Astrocyte (in vitro differentiated cells and primary cell): ENCODE measurements around the gene ANK3. TPM values are rescaled to one million over a fixed set of nuclear protein-coding genes. Genes with fewer than 3 reads are reported as not detected.

Source experiments
- DNase-seq: peaks from one replicate; pipeline ENCODE4 v3.0.0-alpha.2; 2010; ENCODE audit warnings: low read depth
- FAIRE-seq: peaks from 2 replicates; lab custom pipeline; 2011; peaks lifted over from hg19 to GRCh38; lab: Jason Lieb, UNC
- H2AFZ ChIP-seq: 2 replicates; pipeline ENCODE4 v1.6.0; 2012; ENCODE audit warnings: low read depth, low read length, inconsistent platforms
- H3K27ac ChIP-seq: 2 replicates; pipeline ENCODE4 v1.5.1; 2011; ENCODE audit warnings: low read depth, low read length, inconsistent platforms
- H3K27me3 ChIP-seq: 2 replicates; pipeline ENCODE4 v1.6.0; 2011; ENCODE audit warnings: low read length, inconsistent platforms; ENCODE audit not compliant: insufficient read depth
- H3K36me3 ChIP-seq: 2 replicates; pipeline ENCODE4 v1.5.1; 2011; ENCODE audit warnings: low read length, inconsistent platforms; ENCODE audit not compliant: insufficient read depth
- H3K4me1 ChIP-seq: 2 replicates; pipeline ENCODE4 v1.5.1; 2011; ENCODE audit warnings: low read length, inconsistent platforms; ENCODE audit not compliant: insufficient read depth
- H3K4me2 ChIP-seq: 2 replicates; pipeline ENCODE4 v1.6.0; 2012; ENCODE audit warnings: low read length, inconsistent platforms
- H3K4me3 ChIP-seq: 2 replicates; pipeline ENCODE4 v1.5.1; 2011; ENCODE audit warnings: low read depth, mild to moderate bottlenecking, low read length, inconsistent platforms; ENCODE audit not compliant: insufficient read depth
- H3K79me2 ChIP-seq: 2 replicates; pipeline ENCODE4 v1.6.0; 2012; ENCODE audit warnings: mild to moderate bottlenecking, low read length, inconsistent platforms; ENCODE audit not compliant: insufficient read depth
- H3K9ac ChIP-seq: 2 replicates; pipeline ENCODE4 v1.6.0; 2012; ENCODE audit warnings: mild to moderate bottlenecking, low read length, inconsistent platforms
- H3K9me3 ChIP-seq: 2 replicates; pipeline ENCODE4 v1.5.1; 2012; ENCODE audit warnings: low read depth, mild to moderate bottlenecking, low read length, inconsistent platforms; ENCODE audit not compliant: insufficient read depth
- H4K20me1 ChIP-seq: 2 replicates; pipeline ENCODE4 v1.6.0; 2012; ENCODE audit warnings: low read length, inconsistent platforms; ENCODE audit not compliant: insufficient read depth
- H3K27ac Mint-ChIP-seq: one replicate; pipeline ENCODE4 v1.8.0; 2021; ENCODE audit warnings: mild to moderate bottlenecking, mixed read lengths; ENCODE audit not compliant: unreplicated experiment
- H3K27me3 Mint-ChIP-seq: one replicate; pipeline ENCODE4 v1.8.0; 2021; ENCODE audit warnings: low read depth, mixed read lengths; ENCODE audit not compliant: unreplicated experiment
- H3K36me3 Mint-ChIP-seq: one replicate; pipeline ENCODE4 v1.8.0; 2021; ENCODE audit warnings: low read depth, mixed read lengths; ENCODE audit not compliant: unreplicated experiment
- H3K4me1 Mint-ChIP-seq: one replicate; pipeline ENCODE4 v1.8.0; 2021; ENCODE audit warnings: low read depth, mixed read lengths; ENCODE audit not compliant: unreplicated experiment
- H3K4me3 Mint-ChIP-seq: one replicate; pipeline ENCODE4 v1.8.0; 2021; ENCODE audit warnings: mild to moderate bottlenecking, moderate library complexity, mixed read lengths; ENCODE audit not compliant: unreplicated experiment
- H3K9me3 Mint-ChIP-seq: one replicate; pipeline ENCODE4 v1.8.0; 2021; ENCODE audit warnings: mild to moderate bottlenecking, mixed read lengths; ENCODE audit not compliant: unreplicated experiment
- EZH2 ChIP-seq: IDR thresholded peaks from 2 replicates; pipeline ENCODE4 v1.6.1; 2012; ENCODE audit warnings: mild to moderate bottlenecking, low read length, inconsistent platforms; ENCODE audit not compliant: insufficient read depth
- total RNA-seq: library from RNA; stranded (reverse); gene quantifications from 2 replicates; pipeline ENCODE4 v1.2.1, GENCODE V29; 2021
- TF ChIP-seq, protein P1 (sequence below): IDR thresholded peaks from 2 replicates; pipeline ENCODE4 v1.5.1; 2011; ENCODE audit warnings: low read depth, mild to moderate bottlenecking, inconsistent platforms, low read length, moderate library complexity; ENCODE audit not compliant: insufficient read depth

Gene ANK3
- total RNA-seq, 1 donor from 2014 or later = 21.1 TPM

DNA sequence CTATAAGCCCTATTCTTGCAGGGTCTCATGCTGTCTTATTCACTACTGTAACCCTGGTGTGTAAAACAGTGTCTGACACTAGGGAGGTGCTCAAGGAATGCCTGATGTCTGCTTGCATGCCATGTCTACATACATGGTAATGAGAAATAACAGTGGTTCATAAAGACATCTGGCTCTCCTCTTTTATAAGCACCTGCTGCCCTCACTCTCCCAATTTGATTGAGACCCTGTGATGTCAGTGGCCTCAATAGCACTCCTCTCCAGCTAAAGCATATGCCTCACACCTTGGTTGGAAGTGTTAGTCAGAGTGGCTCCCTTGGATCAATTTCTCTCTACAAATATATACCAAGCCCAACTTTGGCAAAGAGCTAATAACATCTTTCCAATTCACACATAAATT, 30.6 kb downstream of the ANK3 start:
- Mint-ChIP-seq H3K27ac (no peak overlapping the region), H3K9me3 (no peaks in the 10 kb centered on the region), H3K27me3 (peaks cover 3% of the 10 kb centered on the region), H3K4me3 (no peak overlapping the region), H3K4me1 (peaks cover 3% of the 10 kb centered on the region), H3K36me3 (no peaks in the 10 kb centered on the region)
- no peaks in the 10 kb centered on the region for H3K79me2 ChIP-seq
- no peaks in the 10 kb centered on the region for H3K9me3 ChIP-seq
- DNase-seq = no peak
- no peaks in the 10 kb centered on the region for H4K20me1 ChIP-seq
- TF ChIP-seq, protein P1, sequence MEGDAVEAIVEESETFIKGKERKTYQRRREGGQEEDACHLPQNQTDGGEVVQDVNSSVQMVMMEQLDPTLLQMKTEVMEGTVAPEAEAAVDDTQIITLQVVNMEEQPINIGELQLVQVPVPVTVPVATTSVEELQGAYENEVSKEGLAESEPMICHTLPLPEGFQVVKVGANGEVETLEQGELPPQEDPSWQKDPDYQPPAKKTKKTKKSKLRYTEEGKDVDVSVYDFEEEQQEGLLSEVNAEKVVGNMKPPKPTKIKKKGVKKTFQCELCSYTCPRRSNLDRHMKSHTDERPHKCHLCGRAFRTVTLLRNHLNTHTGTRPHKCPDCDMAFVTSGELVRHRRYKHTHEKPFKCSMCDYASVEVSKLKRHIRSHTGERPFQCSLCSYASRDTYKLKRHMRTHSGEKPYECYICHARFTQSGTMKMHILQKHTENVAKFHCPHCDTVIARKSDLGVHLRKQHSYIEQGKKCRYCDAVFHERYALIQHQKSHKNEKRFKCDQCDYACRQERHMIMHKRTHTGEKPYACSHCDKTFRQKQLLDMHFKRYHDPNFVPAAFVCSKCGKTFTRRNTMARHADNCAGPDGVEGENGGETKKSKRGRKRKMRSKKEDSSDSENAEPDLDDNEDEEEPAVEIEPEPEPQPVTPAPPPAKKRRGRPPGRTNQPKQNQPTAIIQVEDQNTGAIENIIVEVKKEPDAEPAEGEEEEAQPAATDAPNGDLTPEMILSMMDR = no peak
- TF ChIP-seq EZH2 = no peak
- no peak overlapping the region for H3K4me3 ChIP-seq
- H3K9ac ChIP-seq = no peak overlapping the region
- no peak overlapping the region for H2AFZ ChIP-seq
- FAIRE-seq = no peak
- H3K27me3 ChIP-seq = no peaks in the 10 kb centered on the region
- no peak overlapping the region for H3K4me2 ChIP-seq
- H3K27ac ChIP-seq = no peak overlapping the region
- H3K4me1 ChIP-seq = peaks cover 6% of the 10 kb centered on the region
- no peaks in the 10 kb centered on the region for H3K36me3 ChIP-seq

DNA sequence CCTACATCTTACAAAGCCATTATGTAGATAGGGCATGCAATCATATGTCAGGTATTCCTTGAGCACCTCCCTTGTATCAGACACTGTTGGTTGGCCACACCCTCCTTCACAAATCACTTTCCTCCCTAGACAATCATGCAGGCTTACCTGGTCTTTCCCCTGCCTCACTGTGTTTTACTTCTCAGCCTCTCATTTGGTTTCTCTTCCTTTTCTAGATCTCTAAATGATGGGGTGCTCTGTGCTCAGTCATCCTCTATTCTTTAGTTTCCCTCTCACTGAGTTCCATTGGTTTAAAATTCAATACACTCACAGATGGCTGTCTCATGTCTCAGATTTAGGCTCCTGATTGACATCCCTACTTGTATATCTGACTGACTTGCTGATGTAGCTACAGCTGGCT, 31.4 kb downstream of the ANK3 start:
- H3K27me3 Mint-ChIP-seq = peaks cover 3% of the 10 kb centered on the region
- Histone ChIP-seq H3K79me2 (no peaks in the 10 kb centered on the region), H3K9me3 (no peaks in the 10 kb centered on the region), H3K4me1 (peaks cover 3% of the 10 kb centered on the region), H4K20me1 (no peaks in the 10 kb centered on the region), H3K27ac (no peak overlapping the region), H3K4me2 (no peak overlapping the region), H2AFZ (no peak overlapping the region), H3K27me3 (no peaks in the 10 kb centered on the region), H3K4me3 (no peak overlapping the region), H3K9ac (no peak overlapping the region), H3K36me3 (no peaks in the 10 kb centered on the region)
- no peaks in the 10 kb centered on the region for H3K36me3 Mint-ChIP-seq
- no peaks in the 10 kb centered on the region for H3K9me3 Mint-ChIP-seq
- no peak overlapping the region for H3K27ac Mint-ChIP-seq
- H3K4me1 Mint-ChIP-seq = peaks cover 2% of the 10 kb centered on the region
- no peak overlapping the region for H3K4me3 Mint-ChIP-seq
- no peak for FAIRE-seq
- TF ChIP-seq EZH2 = no peak
- TF ChIP-seq, protein P1 = no peak
- DNase-seq = no peak

DNA sequence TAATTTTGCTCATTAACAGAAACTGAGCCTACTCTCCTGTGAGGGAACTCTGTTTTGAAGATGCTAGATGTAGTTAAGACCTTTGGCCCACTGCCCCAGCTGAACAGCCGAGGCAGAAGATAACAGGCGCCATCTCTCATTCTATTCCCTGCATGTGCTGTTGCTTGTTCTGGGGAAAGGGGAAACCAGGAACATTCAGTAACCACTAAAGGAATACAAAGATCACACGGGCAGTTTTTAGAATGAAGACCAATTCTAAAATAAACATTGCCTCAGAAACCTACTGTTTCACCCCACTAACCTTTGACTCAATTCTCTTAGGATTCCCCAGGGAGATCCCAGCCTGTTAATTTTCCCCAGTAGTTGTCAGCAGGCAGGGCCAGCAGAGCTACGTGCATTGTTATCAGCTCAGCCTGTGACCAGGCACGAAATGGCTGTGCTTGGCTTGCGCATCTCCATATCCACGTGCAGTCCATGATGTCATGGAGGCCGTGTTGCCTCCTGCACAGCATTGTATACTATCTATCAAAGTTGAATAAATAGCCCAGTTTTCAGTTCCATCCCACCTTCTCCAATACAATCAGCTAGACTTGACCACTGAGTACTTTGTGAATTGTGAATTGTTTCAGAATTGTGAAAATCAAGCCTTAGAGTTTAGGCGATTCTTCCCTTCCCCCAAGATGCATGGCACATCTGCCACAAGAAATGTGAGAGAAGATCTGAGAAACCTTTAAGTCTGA, 36.0 kb downstream of the ANK3 start:
- Histone ChIP-seq H3K9me3 (no peaks in the 10 kb centered on the region), H2AFZ (no peak overlapping the region), H3K9ac (no peak overlapping the region), H3K4me1 (peaks cover 13% of the 10 kb centered on the region), H3K4me2 (no peak overlapping the region), H4K20me1 (no peaks in the 10 kb centered on the region), H3K27ac (no peak overlapping the region), H3K36me3 (no peaks in the 10 kb centered on the region), H3K4me3 (no peak overlapping the region), H3K79me2 (no peaks in the 10 kb centered on the region), H3K27me3 (no peaks in the 10 kb centered on the region)
- Mint-ChIP-seq H3K9me3 (no peaks in the 10 kb centered on the region), H3K27ac (no peak overlapping the region), H3K4me1 (peaks cover 21% of the 10 kb centered on the region), H3K4me3 (no peak overlapping the region), H3K27me3 (peaks cover 3% of the 10 kb centered on the region), H3K36me3 (no peaks in the 10 kb centered on the region)
- FAIRE-seq (no peak), DNase-seq (peak; percentile 8)
- TF ChIP-seq EZH2 = no peak
- TF ChIP-seq, protein P1 = no peak
